Measurements from ENCODE around the gene HTT.

Gene HTT

GRCh38 chr4:3111461-3111860, 37.0 kb downstream of the HTT start:
- no peak overlapping the region for H3K27ac ChIP-seq (replicated peaks)
- DNase-seq (ENCODE audit: low read depth in 1 of 2, low spot score in 1 of 2), result no peak
- H3K4me3 ChIP-seq (replicated peaks; ENCODE audit: insufficient read depth, low read length), result no peak overlapping the region
- no peak for TF ChIP-seq REST (IDR thresholded peaks at IDR 0.05; ENCODE audit: insufficient replicate concordance, low read depth)
- TF ChIP-seq CTCF (IDR thresholded peaks at IDR 0.05; ENCODE audit: insufficient read depth, low read length), result no peak
- no peak for TF ChIP-seq SPI1 (IDR thresholded peaks at IDR 0.05; ENCODE audit: borderline replicate concordance, low read depth)
- no peak for TF ChIP-seq POLR2AphosphoS5 (IDR thresholded peaks at IDR 0.05; ENCODE audit: low read depth)
- TF ChIP-seq GABPA (IDR thresholded peaks at IDR 0.05; ENCODE audit: low read depth), result no peak
- H3K27me3 ChIP-seq (ENCODE audit: insufficient read depth, poor library complexity, severe bottlenecking), result no peaks in the 10 kb centered on the region

- TF ChIP-seq GABPA (IDR thresholded peaks at IDR 0.05; ENCODE audit: low read depth) (no peak), CTCF (IDR thresholded peaks at IDR 0.05; ENCODE audit: insufficient read depth, low read length) (no peak), POLR2AphosphoS5 (IDR thresholded peaks at IDR 0.05; ENCODE audit: low read depth) (no peak), REST (IDR thresholded peaks at IDR 0.05; ENCODE audit: insufficient replicate concordance, low read depth) (no peak)
- Histone ChIP-seq H3K4me3 (replicated peaks; ENCODE audit: insufficient read depth, low read length) (no peak overlapping the region), H3K27ac (replicated peaks) (no peak overlapping the region), H3K27me3 (ENCODE audit: insufficient read depth, poor library complexity, severe bottlenecking) (no peaks in the 10 kb centered on the region)
- DNase-seq (ENCODE audit: low read depth in 1 of 2, low spot score in 1 of 2), result no peak
Measured at GRCh38 chr4:3112201-3112600, 37.7 kb downstream of the HTT start.

- Histone ChIP-seq H3K4me3 (replicated peaks; ENCODE audit: insufficient read depth, low read length) (no peak overlapping the region), H3K27me3 (ENCODE audit: insufficient read depth, poor library complexity, severe bottlenecking) (no peaks in the 10 kb centered on the region), H3K27ac (replicated peaks) (no peak overlapping the region)
- no peak for DNase-seq (ENCODE audit: low read depth in 1 of 2, low spot score in 1 of 2)
- TF ChIP-seq POLR2AphosphoS5 (IDR thresholded peaks at IDR 0.05; ENCODE audit: low read depth), result no peak
- no peak for TF ChIP-seq GABPA (IDR thresholded peaks at IDR 0.05; ENCODE audit: low read depth)
- TF ChIP-seq CTCF (IDR thresholded peaks at IDR 0.05; ENCODE audit: insufficient read depth, low read length), result no peak
- no peak for TF ChIP-seq SPI1 (IDR thresholded peaks at IDR 0.05; ENCODE audit: borderline replicate concordance, low read depth)
- TF ChIP-seq REST (IDR thresholded peaks at IDR 0.05; ENCODE audit: insufficient replicate concordance, low read depth), result no peak
Measured at GRCh38 chr4:3112609-3113469, 38.4 kb downstream of the HTT start.
